ENCODE measurements around the gene MALSU1.

The MALSU1 gene

DNA sequence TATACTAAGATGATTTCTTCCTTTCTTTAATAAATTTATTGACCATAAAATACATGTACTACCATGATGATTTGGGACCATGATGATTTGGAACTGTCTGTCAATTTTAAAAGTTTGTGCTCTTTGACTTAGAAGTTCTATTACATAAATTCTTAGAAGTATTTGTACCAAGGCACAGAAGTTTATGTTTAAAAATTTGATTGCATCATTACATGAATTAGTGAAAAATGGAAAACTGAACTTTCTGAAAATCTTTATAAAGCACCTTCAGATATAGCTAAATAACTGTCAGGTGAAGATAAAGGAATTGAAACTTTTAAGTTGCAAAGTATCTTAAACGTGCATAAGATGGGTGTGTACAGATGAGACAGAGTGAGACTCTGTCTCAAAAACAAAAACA, 32.0 kb downstream of the MALSU1 start:
- H3K36me3 ChIP-seq (ENCODE audit: control insufficient read depth, low read length): peaks cover 81% of the 10 kb centered on the region
- peaks cover 11% of the 10 kb centered on the region for H3K79me2 ChIP-seq (ENCODE audit: control insufficient read depth, low read length)
- no peaks in the 10 kb centered on the region for H4K20me1 ChIP-seq (ENCODE audit: control insufficient read depth, insufficient read depth, low read depth, low read length)
- H3K4me1 ChIP-seq (ENCODE audit: control insufficient read depth, low read length): no peaks in the 10 kb centered on the region
- no peak overlapping the region for H3K4me2 ChIP-seq (ENCODE audit: low read length)
- no peak for TF ChIP-seq EZH2phosphoT487 (IDR thresholded peaks at IDR 0.05; ENCODE audit: borderline replicate concordance, low read length)
- TF ChIP-seq, protein P1, sequence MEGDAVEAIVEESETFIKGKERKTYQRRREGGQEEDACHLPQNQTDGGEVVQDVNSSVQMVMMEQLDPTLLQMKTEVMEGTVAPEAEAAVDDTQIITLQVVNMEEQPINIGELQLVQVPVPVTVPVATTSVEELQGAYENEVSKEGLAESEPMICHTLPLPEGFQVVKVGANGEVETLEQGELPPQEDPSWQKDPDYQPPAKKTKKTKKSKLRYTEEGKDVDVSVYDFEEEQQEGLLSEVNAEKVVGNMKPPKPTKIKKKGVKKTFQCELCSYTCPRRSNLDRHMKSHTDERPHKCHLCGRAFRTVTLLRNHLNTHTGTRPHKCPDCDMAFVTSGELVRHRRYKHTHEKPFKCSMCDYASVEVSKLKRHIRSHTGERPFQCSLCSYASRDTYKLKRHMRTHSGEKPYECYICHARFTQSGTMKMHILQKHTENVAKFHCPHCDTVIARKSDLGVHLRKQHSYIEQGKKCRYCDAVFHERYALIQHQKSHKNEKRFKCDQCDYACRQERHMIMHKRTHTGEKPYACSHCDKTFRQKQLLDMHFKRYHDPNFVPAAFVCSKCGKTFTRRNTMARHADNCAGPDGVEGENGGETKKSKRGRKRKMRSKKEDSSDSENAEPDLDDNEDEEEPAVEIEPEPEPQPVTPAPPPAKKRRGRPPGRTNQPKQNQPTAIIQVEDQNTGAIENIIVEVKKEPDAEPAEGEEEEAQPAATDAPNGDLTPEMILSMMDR (IDR thresholded peaks at IDR 0.05; ENCODE audit: low read depth, low read length, poor library complexity, severe bottlenecking): no peak
- H3K4me3 ChIP-seq (ENCODE audit: low read length): no peak overlapping the region
- H3K27me3 ChIP-seq (ENCODE audit: control insufficient read depth, low read length): no peaks in the 10 kb centered on the region
- H3K9me2 ChIP-seq (replicated peaks; ENCODE audit: control insufficient read depth, low read length): no peaks in the 10 kb centered on the region
- no peak overlapping the region for H3K27ac ChIP-seq (ENCODE audit: low read depth, low read length)
- peaks cover 5% of the 10 kb centered on the region; the same call in 1 of the 2 replicates for H3F3A ChIP-seq (ENCODE audit: control insufficient read depth, insufficient read depth)
- H3K9me3 ChIP-seq (ENCODE audit: control insufficient read depth, insufficient read depth, low read length): no peaks in the 10 kb centered on the region; the same call in 1 of the 2 replicates

DNA sequence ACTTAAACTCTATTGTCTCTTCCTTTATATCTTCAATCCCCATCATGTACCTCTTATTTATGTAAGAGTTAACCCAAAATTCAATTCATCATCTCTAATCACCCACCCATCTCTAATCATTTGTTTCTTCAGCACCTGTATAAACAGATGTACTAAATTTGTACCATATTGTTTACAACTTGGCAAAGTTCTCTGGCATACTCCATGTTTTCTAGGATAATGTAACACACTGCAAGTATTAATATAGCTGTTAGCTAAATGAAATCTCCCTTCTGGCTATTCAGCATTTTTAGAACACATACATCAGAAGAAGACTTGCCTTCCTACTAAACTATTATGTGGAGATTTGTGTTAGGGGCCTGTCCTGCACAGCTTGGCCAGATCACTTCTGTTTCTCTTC, 33.1 kb downstream of the MALSU1 start:
- Histone ChIP-seq H3K4me1 (ENCODE audit: control insufficient read depth, low read length) (no peaks in the 10 kb centered on the region), H3K27me3 (ENCODE audit: control insufficient read depth, low read length) (no peaks in the 10 kb centered on the region), H3K27ac (ENCODE audit: low read depth, low read length) (no peak overlapping the region), H3F3A (ENCODE audit: control insufficient read depth, insufficient read depth) (peaks cover 5% of the 10 kb centered on the region; the same call in 1 of the 2 replicates), H3K36me3 (ENCODE audit: control insufficient read depth, low read length) (peaks cover 92% of the 10 kb centered on the region), H3K9me3 (ENCODE audit: control insufficient read depth, insufficient read depth, low read length) (no peaks in the 10 kb centered on the region; the same call in 1 of the 2 replicates), H3K79me2 (ENCODE audit: control insufficient read depth, low read length) (peaks cover 11% of the 10 kb centered on the region), H3K9me2 (replicated peaks; ENCODE audit: control insufficient read depth, low read length) (no peaks in the 10 kb centered on the region), H3K4me3 (ENCODE audit: low read length) (no peak overlapping the region), H3K4me2 (ENCODE audit: low read length) (no peak overlapping the region), H4K20me1 (ENCODE audit: control insufficient read depth, insufficient read depth, low read depth, low read length) (no peaks in the 10 kb centered on the region)
- TF ChIP-seq, protein P1 (IDR thresholded peaks at IDR 0.05; ENCODE audit: low read depth, low read length, poor library complexity, severe bottlenecking): no peak
- TF ChIP-seq EZH2phosphoT487 (IDR thresholded peaks at IDR 0.05; ENCODE audit: borderline replicate concordance, low read length): no peak

DNA sequence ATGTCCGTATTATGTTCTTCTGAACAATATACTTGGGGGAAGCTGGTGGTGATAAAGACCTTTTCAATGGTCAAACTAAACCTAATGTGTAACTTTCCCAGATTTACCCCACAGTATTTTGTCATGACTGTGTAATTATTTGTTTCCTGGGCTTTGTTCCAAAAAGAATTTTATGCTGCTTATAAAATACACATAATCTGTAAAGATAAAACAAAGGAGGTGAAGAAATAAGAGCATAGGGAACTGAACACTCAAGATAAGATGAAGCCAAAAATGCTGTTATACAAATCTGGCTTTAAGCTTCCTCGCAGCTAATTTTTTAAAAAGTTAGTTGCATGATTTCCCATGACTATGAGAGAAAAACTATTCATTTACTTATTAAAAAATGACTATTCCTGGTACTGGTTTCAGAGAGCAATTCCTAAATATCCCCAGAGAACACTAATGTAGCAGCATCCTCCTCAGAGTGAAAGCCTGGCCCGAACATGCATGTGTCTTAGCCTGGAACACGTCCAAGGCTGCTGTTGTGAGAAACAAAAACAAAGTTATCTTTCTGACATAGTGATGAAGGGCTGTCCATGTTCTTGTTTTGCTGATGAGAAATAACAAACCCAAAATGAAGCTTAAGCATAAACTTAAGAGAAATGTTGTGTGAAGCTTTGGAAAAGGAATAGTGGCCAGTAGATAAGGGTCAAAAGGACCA, 33.9 kb downstream of the MALSU1 start:
- TF ChIP-seq EZH2phosphoT487 (IDR thresholded peaks at IDR 0.05; ENCODE audit: borderline replicate concordance, low read length): no peak
- TF ChIP-seq, protein P1 (IDR thresholded peaks at IDR 0.05; ENCODE audit: low read depth, low read length, poor library complexity, severe bottlenecking): no peak
- no peak overlapping the region for H3K27ac ChIP-seq (ENCODE audit: low read depth, low read length)
- H3F3A ChIP-seq (ENCODE audit: control insufficient read depth, insufficient read depth): peaks cover 5% of the 10 kb centered on the region; the same call in 1 of the 2 replicates
- peaks cover 6% of the 10 kb centered on the region for H3K79me2 ChIP-seq (ENCODE audit: control insufficient read depth, low read length)
- no peaks in the 10 kb centered on the region for H3K4me1 ChIP-seq (ENCODE audit: control insufficient read depth, low read length)
- H3K27me3 ChIP-seq (ENCODE audit: control insufficient read depth, low read length): no peaks in the 10 kb centered on the region
- no peak overlapping the region for H3K4me2 ChIP-seq (ENCODE audit: low read length)
- H3K9me3 ChIP-seq (ENCODE audit: control insufficient read depth, insufficient read depth, low read length): no peaks in the 10 kb centered on the region
- peaks cover 93% of the 10 kb centered on the region for H3K36me3 ChIP-seq (ENCODE audit: control insufficient read depth, low read length)
- no peak overlapping the region for H3K4me3 ChIP-seq (ENCODE audit: low read length)
- H4K20me1 ChIP-seq (ENCODE audit: control insufficient read depth, insufficient read depth, low read depth, low read length): no peaks in the 10 kb centered on the region
- no peaks in the 10 kb centered on the region for H3K9me2 ChIP-seq (replicated peaks; ENCODE audit: control insufficient read depth, low read length)

Data from DOHH2 (cell line).